ENCODE results near the gene KAT8.

KAT8 gene

DNA sequence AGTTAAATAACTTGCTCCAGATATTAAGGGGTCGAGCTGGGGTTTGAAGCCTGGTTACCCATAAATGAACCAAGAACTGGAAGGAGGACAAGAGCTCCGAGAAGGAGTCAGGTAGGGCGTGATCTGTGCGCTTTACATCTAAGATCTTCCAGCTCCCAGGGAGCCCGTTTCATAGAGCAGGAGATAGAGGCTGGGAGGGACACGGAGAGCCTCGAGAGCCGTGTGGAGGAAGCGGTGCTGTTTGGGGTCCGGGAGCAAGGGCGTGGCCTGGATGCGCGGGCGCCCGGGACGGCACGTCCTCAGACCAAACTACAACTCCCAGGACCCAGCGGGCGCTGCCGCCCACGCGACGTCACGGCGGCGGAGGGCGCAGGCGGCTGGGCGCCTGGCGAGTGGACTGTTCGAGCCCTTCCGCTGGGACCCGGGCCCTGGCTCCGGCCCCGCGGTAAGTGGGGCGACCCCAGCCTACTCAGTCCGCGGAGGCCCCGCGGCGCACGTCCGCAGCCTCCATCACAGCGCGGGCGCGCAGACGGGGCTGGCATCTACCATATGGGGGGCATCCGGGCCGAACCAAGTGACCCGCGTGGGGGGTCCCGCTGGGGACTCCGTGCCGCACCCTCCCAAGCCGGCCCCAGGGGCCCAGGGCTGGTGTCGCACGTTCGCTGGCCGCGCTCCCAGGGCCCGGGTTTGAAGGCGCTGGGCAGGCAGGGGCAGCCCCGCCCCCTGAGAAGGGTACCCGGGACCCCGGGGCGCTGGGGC is 9.2 kb upstream of the KAT8 start, which contains the start of gene BCKDK:
Gene BCKDK (plus strand): TSS at position 352 of the 759 bp plus-strand sequence. CDS start 838 bp downstream, outside the sequence.
- DNase-seq: peak; percentile 48 to 79

- DNase-seq: no peak
These were observed 8.5 kb upstream of the KAT8 start for GRCh38 chr16:31108794-31109558.

GRCh38 chr16:31109622-31110021 is 7.8 kb upstream of the KAT8 start:
- DNase-seq: no peak

DNA sequence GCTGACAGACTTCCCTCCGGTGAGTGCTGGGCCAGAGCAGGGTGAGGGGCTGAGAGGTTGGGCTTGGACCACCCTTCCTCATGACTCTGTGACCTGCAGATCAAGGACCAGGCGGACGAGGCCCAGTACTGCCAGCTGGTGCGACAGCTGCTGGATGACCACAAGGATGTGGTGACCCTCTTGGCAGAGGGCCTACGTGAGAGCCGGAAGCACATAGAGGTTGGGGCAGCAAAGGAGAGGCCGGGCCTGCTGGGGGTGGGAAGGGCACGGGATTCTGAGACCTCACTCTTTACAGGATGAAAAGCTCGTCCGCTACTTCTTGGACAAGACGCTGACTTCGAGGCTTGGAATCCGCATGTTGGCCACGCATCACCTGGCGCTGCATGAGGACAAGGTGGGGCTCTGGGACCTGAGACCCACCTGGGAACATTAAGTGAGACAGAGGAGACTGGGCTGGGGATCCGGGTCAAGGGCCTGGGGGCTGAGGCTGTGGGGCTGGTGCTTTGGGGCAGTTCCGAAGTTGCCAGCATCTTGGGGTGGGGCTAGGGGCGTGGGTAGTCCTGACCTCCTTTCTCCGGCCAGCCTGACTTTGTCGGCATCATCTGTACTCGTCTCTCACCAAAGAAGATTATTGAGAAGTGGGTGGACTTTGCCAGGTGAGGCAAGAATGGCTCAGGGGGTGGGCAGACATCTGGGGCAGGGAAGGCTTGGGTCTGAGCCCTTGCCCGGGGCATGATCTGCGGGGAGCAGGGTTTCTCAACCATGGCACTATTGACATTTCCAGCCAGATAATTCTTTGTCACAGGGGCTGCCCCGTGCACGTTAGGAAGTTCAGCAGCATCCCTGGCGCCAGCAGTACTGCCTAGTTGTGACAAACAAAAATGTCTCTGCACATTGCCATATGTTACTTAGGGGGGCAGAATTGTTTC is 7.1 kb upstream of the KAT8 start:
- no peak for DNase-seq

- DNase-seq: no peak
These were observed 5.5 kb upstream of the KAT8 start for GRCh38 chr16:31111881-31112466.

DNA sequence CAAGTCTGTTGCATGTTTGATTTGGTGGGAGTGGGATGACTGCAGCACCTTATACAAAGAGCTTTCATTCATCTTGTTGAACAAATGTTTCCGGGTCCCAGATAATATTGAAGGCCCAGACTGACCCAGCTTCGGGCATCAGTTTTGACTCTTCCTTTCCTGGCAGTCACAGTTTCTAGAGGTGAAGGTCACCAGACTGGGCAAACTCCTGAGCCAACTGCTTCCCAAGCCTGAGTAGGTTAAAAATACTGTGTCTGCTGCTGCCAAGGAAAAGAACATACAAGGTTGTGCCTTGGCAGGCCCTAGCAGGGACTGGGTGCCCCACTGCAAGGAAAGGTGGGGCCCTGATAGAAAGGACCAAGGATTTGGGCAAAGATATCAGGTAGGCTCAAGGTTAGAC is 4.8 kb upstream of the KAT8 start:
- no peak for DNase-seq

DNA sequence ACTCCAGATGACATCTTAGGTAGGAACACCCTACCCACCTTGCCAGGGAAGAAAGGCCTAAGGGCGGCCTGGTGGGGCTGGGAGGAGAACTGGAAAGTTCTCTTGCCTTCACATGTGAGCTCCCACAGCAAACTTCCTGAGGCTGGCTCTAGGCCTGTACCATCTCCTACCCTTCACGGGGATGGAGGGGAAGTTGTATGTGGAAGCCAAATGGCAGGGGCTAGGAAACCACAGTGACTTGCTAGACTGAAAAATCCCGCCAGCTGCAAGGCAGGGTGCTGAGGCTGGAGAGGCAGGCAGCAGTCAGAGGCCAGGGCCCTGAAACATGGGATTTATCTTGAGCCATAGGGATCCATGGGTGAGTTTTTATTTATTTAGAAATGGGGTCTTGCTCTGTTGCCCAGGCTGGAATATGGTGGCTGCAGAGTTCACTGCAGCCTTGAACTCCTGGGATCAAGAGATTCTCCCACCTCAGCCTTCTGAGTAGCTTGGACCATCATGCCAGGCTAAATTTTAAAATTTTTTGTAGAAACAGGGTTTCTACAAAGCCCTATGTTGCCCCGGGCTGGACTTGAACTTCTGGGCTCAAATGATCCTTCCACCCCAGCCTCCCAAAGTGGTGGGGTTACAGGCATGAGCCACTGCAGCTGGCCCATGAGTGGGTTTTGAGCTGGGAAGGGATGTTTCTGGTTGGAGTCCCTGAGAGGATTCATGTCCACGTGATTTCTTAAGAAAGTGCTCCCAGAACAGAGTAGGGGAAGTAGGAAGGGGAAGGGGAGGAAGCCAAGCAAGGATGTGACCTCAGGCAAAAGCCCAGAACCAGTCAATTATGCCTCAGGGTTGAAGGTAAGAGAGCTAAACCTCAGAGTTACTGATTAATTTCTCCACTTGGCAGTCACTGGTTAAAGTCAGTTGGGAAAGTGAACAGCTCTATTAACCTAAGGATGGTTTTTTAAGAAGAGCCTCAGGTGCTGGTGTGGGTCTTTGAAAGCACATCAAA is 4.0 kb upstream of the KAT8 start:
- DNase-seq: no peak

DNA sequence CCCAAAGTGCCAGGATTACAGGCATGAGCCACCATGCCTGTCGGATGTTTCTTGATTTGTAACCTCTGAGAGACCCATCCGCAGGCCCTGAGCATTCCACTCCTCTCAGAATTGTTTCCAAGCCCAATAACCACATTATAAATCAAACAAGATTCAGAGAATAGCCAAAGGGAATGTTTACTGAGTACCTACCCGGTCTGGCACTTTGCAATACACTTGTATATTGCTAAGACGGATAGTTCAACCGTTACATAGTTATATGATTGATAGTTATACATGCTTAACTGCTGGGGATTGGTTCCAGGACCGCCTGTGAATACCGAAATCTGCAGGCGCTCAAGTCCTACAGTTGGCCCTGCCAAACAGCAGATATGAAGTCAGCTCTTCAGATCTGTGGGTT is 3.0 kb upstream of the KAT8 start:
- no peak for DNase-seq

- no peak for DNase-seq
These were observed 1.0 kb downstream of the KAT8 start for GRCh38 chr16:31118223-31119155.

- DNase-seq: no peak
These were observed 2.7 kb downstream of the KAT8 start for GRCh38 chr16:31120129-31120528.

- no peak for DNase-seq
These were observed 8.4 kb downstream of the KAT8 start for GRCh38 chr16:31125844-31126243.

- DNase-seq: no peak
These were observed 9.7 kb downstream of the KAT8 start for GRCh38 chr16:31127182-31127581.

GRCh38 chr16:31128711-31129567 is 11.5 kb downstream of the KAT8 start:
- no peak for DNase-seq

- DNase-seq: no peak
These were observed 12.3 kb downstream of the KAT8 start for GRCh38 chr16:31129568-31130335.

DNA sequence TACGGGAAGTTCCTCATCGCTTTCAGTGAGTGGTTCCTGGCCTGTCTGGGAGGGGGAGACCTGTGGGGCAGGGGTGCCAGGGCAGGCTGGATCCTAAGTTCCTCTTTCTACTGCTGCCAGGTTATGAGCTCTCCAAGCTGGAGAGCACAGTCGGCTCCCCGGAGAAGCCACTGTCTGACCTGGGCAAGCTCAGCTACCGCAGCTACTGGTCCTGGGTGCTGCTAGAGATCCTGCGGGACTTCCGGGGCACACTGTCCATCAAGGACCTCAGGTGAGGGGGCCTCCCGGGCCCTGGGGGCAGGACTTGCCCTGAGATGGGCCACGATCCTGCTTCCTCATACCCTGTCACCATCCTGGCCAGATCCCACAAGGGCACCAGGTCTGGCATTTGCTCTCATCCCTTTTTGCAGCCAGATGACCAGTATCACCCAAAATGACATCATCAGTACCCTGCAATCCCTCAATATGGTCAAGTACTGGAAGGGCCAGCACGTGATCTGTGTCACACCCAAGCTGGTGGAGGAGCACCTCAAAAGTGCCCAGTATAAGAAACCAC is 12.9 kb downstream of the KAT8 start:
- DNase-seq: no peak

GRCh38 chr16:31130899-31131298 is 13.4 kb downstream of the KAT8 start:
- no peak for DNase-seq

- DNase-seq: no peak
These were observed 14.0 kb downstream of the KAT8 start for GRCh38 chr16:31131416-31131815.

- no peak for DNase-seq
These were observed 14.4 kb downstream of the KAT8 start for GRCh38 chr16:31131841-31132271.

Data from NCI-H446 (cell line).